Tibial nerve (tissue), 3 donors: Measurements from ENCODE around the gene CXADR.

Experiments used
- CTCF ChIP-seq, 5 experiments: fragments of 200-600 bp in 3 of 5; fragments of 450-650 bp in 2 of 5; sonication (generic) in 3 of 5; IDR thresholded peaks; one replicate each; pipeline ENCODE4 v1.5.1; 2016 to 2019; ENCODE audit warnings: antibody characterized with exemption in 5 of 5, mild to moderate bottlenecking in 3 of 5, moderate library complexity in 2 of 5
- POLR2A ChIP-seq, 2 donors: fragments of 450-650 bp; IDR thresholded peaks; one replicate each; pipeline ENCODE4 v1.6.1; 2017; ENCODE audit warnings: antibody characterized with exemption in 2 of 2, mild to moderate bottlenecking in 2 of 2, moderate library complexity in 2 of 2

DNA sequence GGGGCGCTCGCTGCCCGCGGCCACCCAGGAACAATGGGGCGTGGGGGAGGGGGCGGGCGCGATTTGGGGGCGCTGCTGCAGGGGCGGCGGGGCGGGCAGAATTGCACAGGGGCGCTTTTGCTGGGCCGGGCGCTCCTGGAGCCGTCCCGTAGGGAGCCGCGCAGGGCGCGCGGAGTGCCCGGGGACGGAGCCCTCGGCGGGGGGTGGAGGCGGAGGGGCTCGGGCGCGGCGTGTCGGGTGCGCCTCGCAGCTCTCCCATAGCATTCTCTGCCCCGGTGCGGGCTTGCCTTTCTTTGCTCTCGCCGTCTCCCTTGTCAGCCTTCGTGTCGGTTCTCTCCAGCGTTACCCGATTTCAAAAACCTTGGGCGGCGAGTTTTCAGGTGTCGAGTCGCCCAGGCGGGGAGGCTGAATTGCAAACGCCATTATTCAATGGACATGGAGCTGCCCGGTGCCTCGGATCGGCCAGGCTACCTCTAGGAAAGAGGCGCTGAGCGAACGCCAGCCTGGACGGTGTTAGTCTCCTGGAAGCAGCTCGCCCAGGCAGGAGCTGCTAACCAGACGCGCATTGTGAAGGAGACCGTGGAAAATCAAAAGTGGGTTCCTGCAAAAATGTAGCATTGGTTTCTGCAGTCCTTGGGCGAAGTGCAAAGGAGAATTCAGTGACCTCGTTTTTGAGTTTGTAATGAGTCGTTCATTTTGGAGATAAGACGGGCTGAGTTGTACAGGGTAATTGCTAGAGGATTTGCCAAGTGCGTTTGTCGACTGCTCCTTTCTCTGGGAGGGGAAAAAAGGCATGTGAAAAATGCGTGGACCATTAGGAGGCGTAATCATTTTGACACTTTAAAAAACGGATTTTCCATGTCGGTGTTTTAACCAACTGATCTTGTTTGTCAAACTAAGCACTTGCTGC lies 626 bp downstream of the CXADR start:
- no peak for TF ChIP-seq CTCF (IDR thresholded peaks at IDR 0.05)
- TF ChIP-seq POLR2A (IDR thresholded peaks at IDR 0.05), result no peak
